GM12872 (cell line): ENCODE data around the gene NSRP1.

Experiments
- TF ChIP-seq, protein P1 (sequence below): IDR thresholded peaks from 3 replicates; pipeline ENCODE4 v1.5.1; 2011; ENCODE audit warnings: low read depth, mild to moderate bottlenecking, low read length, moderate library complexity; ENCODE audit not compliant: insufficient read depth

The NSRP1 gene

DNA sequence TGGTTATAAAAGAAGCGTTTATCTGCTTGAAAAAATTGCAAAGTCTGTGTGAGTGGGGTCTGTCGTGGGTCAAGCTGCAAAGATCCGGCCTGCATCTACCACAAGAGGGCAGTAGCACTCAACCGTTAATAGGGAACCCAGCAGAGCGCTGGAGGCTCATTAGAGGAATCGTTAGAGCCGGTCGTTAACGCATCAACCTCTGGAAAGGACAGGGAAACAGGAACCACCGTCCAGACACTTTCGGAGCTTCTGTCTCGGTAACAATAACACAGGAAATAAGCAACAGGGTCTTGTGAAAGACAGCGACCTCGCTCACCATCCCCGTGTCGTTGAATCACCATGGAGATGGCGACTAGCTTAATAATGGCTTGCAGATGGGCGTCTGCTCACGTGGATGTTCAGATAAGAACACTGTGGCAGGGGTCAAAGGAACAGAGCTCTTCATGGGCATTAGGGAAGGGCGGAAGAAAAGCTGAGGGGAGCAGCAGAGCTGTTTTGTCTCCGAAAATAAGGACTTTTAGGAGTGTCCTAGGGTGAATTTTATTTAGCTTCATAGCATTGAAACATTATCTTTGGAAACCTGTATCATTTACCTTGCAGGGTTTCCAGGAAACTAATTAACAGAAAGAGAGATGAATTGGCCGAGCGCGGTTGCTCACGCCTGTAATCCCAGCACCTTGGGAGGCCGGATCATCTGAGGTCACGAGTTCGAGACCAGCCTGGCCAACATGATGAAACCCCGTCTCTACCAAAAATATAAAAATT is 11.9 kb upstream of the NSRP1 start:
- TF ChIP-seq, protein P1, sequence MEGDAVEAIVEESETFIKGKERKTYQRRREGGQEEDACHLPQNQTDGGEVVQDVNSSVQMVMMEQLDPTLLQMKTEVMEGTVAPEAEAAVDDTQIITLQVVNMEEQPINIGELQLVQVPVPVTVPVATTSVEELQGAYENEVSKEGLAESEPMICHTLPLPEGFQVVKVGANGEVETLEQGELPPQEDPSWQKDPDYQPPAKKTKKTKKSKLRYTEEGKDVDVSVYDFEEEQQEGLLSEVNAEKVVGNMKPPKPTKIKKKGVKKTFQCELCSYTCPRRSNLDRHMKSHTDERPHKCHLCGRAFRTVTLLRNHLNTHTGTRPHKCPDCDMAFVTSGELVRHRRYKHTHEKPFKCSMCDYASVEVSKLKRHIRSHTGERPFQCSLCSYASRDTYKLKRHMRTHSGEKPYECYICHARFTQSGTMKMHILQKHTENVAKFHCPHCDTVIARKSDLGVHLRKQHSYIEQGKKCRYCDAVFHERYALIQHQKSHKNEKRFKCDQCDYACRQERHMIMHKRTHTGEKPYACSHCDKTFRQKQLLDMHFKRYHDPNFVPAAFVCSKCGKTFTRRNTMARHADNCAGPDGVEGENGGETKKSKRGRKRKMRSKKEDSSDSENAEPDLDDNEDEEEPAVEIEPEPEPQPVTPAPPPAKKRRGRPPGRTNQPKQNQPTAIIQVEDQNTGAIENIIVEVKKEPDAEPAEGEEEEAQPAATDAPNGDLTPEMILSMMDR, result peak; percentile 90

- TF ChIP-seq, protein P1, result no peak
These were observed 3.8 kb upstream of the NSRP1 start for GRCh38 chr17:30112794-30113193.

DNA sequence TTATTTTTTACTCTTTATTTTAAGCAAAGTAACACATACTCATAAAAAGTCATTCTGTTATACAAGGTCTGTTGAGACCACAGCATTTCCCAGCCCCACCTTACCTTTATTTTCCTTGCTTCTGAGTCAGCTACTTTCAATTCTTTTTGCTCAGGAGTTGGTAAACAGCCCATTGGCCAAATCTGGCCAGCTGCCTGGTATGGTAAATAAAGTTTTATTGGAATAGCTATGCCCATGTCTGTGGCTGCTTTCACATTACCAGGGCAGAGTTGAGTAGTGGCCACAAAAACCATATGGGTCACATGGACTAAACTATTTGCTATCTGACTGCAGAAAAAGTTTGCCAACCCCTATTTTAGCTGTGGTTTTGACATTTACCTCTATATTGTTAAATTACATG is 3.4 kb upstream of the NSRP1 start:
- TF ChIP-seq, protein P1, result no peak

DNA sequence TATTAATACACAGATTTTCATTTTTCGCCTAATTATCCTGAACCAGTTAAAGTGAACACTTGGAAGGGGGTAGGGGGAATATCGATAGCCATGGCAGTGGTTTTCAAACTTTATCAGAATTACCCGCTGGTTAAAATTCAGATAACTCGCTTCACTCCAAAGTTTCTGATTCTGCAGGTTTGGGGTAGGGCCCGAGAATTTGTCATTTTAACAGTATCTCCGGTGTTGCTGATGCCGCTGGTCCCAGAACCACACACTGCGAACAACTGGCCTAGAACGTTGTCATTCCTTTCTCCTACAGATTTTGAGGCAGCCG is 313 bp upstream of the NSRP1 start:
- TF ChIP-seq, protein P1, result no peak

DNA sequence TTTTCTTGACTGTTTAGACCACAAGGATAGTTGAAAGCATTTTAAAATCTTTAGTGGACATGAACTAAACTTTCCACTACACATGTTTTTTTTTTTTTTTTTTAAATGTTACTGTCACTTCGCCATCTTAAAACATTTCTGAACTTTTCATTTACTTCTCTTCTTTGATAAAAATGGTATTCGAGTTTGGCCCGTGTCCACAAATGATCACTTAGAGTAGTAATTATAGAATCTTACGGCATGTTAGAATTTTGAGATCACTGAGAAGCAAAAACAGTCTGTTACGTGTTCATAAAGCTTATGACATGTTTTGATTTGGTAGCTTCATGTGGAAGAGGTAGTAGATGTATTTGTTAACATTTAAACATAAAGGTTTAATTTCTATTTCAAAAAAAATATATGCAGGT is 1.1 kb downstream of the NSRP1 start:
- TF ChIP-seq, protein P1, result no peak

- TF ChIP-seq, protein P1, result no peak
These were observed 7.7 kb downstream of the NSRP1 start for GRCh38 chr17:30124273-30124796.

- TF ChIP-seq, protein P1, result no peak
These were observed 13.5 kb downstream of the NSRP1 start for GRCh38 chr17:30130121-30130520.

DNA sequence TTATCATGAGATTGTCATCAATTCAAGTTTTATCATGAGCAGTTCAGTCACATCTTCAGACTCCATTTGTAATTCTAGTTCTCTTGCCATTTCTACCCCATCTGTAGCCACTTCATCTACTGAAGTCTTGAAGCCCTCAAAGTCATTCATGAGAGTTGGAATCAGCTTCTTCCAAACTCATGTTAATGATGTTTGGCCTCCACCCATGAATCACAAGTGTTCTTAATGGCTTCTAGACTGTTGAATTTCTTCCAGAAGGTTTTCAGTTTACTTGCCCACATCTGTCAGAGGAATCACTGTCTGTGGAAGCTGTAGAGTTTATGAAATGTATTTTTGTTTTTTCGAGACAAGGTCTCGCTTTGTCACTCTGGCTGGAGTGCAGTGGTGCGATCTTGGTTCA is 16.0 kb downstream of the NSRP1 start:
- TF ChIP-seq, protein P1, result no peak
